DMS 273 (cell line): Measurements from ENCODE around the gene SORCS2.

Experiments used
- DNase-seq: peaks from one replicate; lab custom pipeline; 2025; ENCODE audit not compliant: unreplicated experiment; lab: John Stamatoyannopoulos, UW

The SORCS2 gene

DNA sequence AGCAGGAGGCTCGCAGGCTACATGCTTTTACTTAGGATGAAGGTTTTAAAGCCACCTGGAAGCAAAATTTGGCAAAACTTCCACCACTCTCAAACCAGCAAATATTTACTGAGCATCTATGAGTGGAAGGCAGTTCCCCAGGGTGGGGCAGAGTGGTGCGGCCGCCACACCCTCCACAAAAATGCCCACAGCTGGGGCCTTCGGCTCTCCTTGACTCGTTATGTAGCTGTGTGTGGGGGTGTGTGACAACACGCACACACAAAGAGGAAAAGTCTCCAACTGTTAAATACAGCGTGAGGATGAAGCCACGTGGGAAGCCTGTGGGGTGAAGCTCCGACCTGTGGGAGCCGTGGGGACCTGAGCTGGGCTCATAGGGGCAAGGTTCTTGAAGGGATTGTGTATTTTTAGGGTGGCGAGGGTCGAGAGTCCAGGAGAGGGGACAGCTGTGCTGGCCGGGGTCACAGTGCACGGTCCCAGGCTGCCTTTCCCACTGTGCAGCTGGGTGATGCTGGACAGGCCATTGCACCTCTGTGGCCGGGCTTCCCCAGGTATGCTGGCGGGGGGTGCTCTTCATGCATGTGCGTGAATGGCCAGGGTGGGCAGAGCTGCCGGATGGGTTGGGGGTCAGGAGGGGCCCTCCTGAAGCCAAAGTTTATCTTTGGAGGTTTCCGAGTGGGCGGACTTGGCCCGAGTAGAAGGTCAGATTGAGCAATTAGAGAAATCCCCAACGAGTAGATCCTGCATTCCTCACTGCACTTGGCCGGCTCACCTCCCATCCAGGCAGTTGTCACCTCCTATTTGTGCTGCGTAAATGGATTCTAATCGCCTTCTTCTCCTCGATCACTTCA, 25.4 kb downstream of the SORCS2 start:
- no peak for DNase-seq

GRCh38 chr4:7218686-7219085, 26.3 kb downstream of the SORCS2 start:
- DNase-seq: no peak

DNA sequence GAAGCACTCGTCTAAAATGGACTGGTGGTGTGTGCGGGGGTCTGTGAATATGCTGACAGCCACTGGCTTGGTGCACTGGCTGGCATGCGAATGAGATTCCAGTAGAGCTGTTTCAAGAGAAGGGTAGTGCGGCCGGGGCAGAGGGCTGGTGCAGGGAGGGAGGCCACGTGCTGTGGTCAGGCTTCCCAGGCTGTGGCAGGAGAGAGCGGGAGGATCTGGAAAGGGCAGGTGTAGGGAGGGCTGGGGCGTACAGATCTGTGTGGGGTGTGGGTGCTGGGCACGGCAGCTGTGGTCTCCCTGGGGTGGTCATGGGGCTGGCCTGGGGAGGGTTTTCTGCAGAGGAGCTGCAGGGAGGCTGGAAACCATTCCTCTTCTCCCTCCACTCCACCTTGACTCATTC, 30.2 kb downstream of the SORCS2 start:
- no peak for DNase-seq

DNA sequence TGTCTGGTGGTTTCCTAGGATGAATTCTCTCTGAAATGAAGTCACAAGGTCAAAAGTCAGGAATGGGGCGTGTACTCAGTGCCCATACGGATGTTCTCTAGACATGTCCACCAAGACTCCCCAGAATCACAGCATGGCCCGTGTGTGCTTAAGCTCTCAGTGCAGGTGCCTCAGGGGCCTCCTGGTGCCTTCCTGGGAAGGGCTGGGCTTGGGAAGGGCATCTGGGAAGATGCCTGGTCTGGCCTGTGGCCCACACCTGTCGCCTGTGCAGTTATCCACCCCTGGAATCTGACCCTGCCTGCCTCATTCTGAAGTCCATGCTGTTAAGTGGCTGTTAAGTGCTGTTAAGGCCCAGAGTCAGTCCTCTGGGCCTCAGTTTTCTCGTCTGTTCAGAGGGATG, 31.2 kb downstream of the SORCS2 start:
- no peak for DNase-seq

- no peak for DNase-seq
These were observed 31.7 kb downstream of the SORCS2 start for GRCh38 chr4:7224001-7224400.

DNA sequence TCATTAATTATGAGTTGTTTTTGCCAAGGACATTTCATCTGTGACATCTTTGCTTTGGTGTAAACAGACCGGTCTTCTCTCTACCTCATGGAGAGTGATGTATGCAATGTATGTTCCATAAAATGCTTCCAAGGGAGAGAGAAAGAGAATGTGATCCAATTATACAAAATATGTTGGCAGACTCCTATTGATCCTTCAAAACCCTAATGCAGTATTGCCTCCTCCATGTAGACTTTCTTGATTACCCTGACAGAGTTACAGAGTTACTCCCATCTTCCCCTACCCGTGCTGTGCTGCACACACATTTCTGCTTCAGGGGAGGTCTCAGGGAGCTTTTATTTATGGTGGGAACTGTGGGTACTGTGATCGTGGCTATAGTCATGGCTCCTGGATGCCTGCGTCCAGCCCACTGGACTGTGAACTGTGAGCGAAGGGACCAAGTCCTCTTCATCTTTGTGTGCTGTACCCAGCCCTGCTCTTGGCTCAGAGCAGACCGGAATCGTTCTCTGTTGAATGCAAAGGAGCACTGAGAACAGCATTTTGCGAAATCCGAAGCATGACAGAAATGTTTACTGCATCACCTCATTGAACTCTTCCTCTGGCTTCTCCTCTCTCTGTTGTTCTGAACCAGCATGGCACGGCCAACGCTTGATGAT, 32.7 kb downstream of the SORCS2 start:
- DNase-seq: no peak

GRCh38 chr4:7226439-7226838, 34.1 kb downstream of the SORCS2 start:
- no peak for DNase-seq

DNA sequence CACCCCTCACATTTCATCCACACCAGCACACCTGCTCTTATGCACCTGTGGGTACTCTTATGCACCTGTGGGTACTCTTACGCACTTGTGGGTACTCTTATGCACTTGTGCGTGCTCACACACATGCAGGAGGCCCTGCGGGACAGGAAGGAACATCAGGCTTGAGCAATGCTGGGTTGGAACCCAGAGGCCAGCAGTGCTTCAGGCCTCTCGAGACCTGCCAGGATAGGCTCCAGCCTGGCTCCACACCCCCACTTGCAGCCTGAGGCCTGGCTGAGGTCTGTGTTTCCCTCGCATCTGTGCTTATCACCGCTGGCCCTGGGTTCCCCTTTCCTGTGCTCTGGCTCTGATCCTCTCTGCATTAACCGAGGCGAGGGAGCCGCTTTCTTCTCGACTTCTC, 34.7 kb downstream of the SORCS2 start:
- no peak for DNase-seq

DNA sequence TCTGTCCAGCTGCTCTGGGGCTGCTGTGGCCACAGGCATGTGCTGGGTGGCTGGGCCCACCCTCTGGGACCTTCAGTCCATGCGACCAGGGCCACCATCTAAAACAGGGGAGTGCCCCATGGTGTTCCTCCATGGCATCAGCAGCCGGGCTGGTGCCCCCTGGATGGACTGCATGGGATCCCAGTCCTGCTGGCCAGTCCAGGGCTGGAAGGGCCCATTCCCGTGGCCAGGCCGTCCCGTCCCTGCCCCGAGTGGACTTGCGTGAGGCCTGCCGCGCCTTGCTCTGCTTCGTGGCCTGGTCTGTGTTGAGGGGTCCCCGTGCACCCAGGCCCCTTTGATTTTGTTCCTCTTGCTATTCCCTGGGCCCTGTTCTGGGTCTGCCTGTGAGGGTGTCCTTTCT, 36.4 kb downstream of the SORCS2 start:
- no peak for DNase-seq

- DNase-seq: no peak
These were observed 39.8 kb downstream of the SORCS2 start for GRCh38 chr4:7232061-7232650.

GRCh38 chr4:7233006-7233580, 40.8 kb downstream of the SORCS2 start:
- DNase-seq: no peak

GRCh38 chr4:7233601-7234000, 41.3 kb downstream of the SORCS2 start:
- no peak for DNase-seq

DNA sequence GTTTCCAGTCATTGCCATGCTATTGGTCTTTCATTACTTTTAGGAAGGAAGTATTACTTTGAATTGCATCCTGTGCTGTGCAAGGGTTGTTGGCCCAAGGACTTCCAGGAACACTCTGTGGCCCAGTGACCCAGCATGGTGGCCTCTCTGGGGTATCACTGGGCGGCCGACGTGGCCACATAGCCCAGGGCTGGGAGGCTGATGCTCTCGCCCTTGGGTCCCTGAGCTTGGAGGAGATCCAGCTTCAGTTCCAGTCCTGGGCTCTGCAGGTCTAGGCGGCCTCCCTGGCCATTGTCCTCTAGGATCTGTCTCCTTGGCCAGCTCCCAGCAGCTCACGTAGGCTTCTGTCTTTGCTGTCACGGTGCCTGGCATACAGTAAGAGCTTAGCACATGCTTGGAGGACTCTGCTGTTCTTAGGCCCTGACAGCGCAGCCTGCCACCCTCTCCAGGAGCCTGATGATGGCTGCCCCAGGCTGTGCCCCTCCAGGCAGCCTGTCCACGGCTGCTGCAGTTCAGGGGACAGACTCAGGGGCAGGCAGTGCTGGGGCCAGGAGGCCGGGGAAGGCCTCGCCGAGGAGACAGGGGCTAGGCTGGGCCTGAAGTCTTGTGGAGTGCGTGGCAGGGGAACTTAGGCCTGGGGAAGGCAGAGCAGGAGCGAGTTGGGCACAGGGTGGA, 42.2 kb downstream of the SORCS2 start:
- DNase-seq: no peak

DNA sequence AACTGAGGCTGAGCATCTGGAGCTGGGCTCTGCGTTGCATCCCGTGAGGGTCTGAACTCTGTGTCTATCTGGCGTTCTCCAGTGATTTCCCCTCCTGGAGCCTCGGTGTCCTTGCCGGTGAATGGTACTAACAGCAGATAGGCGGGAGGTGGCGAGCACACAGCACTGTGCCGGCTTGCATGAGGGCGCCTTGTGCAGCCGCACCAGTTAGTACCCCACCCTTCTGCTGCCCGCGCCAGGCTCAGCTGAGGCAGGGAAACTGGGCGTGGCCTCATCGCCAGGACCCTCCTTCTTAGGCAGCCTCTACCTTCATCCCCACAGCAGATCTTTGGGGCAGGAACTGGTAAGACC, 42.7 kb downstream of the SORCS2 start:
- DNase-seq: no peak

GRCh38 chr4:7236847-7237246, 44.5 kb downstream of the SORCS2 start:
- no peak for DNase-seq

GRCh38 chr4:7237873-7238272, 45.5 kb downstream of the SORCS2 start:
- no peak for DNase-seq

DNA sequence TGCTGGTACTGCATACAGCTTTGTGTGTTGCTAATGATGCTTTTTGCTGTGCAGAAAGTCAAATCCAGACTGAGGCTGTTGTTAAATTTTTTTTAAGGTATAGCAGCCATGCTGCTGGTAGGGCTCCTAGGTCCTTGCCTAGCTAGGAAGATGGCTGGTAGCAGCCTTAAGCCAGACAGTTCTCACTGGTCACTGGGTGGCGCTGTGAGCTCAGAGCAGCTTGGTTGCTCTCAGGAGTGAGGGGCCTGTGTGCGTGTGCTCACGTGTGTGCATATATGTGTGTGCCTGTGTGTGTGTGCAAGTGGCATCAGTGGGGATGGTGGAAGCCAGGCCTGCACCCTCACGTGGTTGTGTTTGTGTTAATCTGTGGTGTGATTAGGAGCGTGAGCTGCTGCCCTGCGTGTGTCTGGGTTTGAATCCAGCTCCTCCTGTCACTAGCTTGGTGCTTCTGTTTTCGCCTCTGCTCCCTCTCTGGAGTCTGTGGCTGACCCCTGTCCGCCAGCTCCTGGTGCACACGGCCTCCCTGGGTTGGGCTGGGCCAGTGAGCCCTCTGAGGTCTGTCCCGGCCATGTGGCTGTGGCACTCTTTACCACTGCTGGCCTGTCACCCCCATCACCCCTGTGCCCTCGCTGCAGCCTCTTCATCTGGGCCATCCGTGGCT, 46.1 kb downstream of the SORCS2 start:
- DNase-seq: peak; percentile 35

DNA sequence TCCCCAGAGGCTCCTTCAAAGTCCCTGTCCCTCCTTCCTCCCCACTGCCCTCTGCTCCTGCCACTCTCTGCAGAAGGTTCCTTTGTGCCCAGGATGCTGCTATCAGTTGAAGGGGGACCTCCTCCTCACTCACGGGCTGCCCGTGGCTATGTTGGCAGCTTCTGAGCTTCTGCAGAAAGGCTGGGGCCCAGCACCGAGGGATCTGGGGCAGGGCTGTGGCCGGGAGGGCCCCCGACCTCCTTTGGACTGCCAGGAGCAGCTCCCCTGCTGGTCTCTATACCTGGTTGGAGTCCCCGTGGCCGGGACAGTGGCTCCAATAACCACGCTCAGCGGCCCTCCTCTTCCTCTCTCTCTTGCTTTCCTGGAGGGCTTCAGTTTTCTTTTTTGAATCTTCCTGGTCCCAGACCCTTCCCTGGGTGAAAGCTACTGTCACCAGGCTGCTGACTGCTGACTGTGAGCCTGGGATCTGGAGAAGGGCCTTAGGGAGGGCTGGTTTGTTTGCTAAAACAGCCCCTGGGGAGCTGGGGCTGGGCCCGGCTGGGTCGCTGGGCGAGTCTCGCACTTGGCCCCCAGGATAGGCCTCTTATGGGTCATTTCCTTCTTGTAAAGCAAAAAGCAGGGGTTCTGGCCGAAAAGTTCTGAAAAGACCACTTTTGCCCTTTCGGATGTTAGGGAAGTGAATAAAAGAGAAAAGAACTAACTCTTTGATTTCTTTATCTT, 46.9 kb downstream of the SORCS2 start:
- no peak for DNase-seq

GRCh38 chr4:7239844-7240243, 47.5 kb downstream of the SORCS2 start:
- DNase-seq: no peak

DNA sequence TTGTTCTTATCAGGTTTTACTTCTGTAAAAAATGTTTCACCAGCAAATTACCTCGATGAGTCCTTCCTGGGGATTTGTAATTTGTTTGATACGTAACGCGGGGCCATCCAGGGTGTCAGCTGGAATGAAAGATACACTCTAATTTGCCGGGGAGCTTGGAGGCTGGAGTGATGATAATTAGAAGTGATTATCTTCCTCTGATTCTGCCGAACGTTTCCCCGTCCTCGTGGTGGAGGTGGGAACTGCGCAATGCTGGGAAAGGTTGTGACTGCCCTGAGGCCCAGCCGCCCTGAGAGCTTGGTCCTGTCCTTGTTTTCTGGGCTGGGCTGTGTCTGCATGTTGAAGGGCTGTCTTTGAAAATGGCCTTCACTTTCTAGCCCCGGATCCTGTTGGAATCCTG, 48.0 kb downstream of the SORCS2 start:
- no peak for DNase-seq
